Sigmoid colon (tissue), 4 donors: ENCODE data around the gene RABGAP1L.

Experiments used
- CTCF ChIP-seq, 4 experiments: fragments of 450-650 bp in 3 of 4; fragments of 200-600 bp in 1 of 4; IDR thresholded peaks; one replicate each; pipeline ENCODE4 v1.5.1; 2016 to 2019; ENCODE audit warnings: antibody characterized with exemption in 4 of 4, mild to moderate bottlenecking in 3 of 4, moderate library complexity in 2 of 4
- EP300 ChIP-seq, 4 donors: sonication (generic); formaldehyde crosslinking; IDR thresholded peaks; one replicate each; pipeline ENCODE4 v1.6.1; 2017; ENCODE audit warnings: antibody characterized with exemption in 4 of 4
- POLR2A ChIP-seq, 2 donors: fragments of 450-650 bp; IDR thresholded peaks; one replicate each; pipeline ENCODE4 v1.6.1; 2016; ENCODE audit warnings: antibody characterized with exemption in 2 of 2, mild to moderate bottlenecking in 2 of 2, moderate library complexity in 2 of 2
- POLR2AphosphoS5 ChIP-seq, 4 donors: sonication (generic); formaldehyde crosslinking; IDR thresholded peaks; one replicate each; pipeline ENCODE4 v1.6.1; 2017; ENCODE audit warnings: antibody characterized with exemption in 4 of 4

- TF ChIP-seq CTCF (IDR thresholded peaks at IDR 0.05) (no peak), POLR2A (IDR thresholded peaks at IDR 0.05) (no peak), POLR2AphosphoS5 (IDR thresholded peaks at IDR 0.05) (no peak), EP300 (IDR thresholded peaks at IDR 0.05) (no peak)
Measured at GRCh38 chr1:174799136-174799479, 639.8 kb downstream of the RABGAP1L start.
